Retinal pigment epithelial cell (primary cell): ENCODE results near the gene DUSP10.

Experiments used
- DNase-seq: peaks from one replicate; pipeline ENCODE4 v3.0.0-alpha.2; 2010; ENCODE audit warnings: low read depth
- H3K4me3 ChIP-seq: 2 replicates; pipeline ENCODE4 v1.5.1; 2011; ENCODE audit warnings: mild to moderate bottlenecking, low read length, control low read depth, moderate library complexity
- TF ChIP-seq, protein P1 (sequence below): conservative IDR thresholded peaks from 2 replicates; pipeline ENCODE4 v1.5.1; 2011; ENCODE audit warnings: low read depth, low read length, control low read depth, inconsistent platforms

The DUSP10 gene

GRCh38 chr1:221766210-221766609 is 24.3 kb upstream of the DUSP10 start:
- no peak for DNase-seq
- TF ChIP-seq, protein P1, sequence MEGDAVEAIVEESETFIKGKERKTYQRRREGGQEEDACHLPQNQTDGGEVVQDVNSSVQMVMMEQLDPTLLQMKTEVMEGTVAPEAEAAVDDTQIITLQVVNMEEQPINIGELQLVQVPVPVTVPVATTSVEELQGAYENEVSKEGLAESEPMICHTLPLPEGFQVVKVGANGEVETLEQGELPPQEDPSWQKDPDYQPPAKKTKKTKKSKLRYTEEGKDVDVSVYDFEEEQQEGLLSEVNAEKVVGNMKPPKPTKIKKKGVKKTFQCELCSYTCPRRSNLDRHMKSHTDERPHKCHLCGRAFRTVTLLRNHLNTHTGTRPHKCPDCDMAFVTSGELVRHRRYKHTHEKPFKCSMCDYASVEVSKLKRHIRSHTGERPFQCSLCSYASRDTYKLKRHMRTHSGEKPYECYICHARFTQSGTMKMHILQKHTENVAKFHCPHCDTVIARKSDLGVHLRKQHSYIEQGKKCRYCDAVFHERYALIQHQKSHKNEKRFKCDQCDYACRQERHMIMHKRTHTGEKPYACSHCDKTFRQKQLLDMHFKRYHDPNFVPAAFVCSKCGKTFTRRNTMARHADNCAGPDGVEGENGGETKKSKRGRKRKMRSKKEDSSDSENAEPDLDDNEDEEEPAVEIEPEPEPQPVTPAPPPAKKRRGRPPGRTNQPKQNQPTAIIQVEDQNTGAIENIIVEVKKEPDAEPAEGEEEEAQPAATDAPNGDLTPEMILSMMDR, result no peak
- H3K4me3 ChIP-seq, result no peak overlapping the region

- H3K4me3 ChIP-seq, result no peak overlapping the region
- TF ChIP-seq, protein P1, result no peak
- DNase-seq, result no peak
Measured at GRCh38 chr1:221765527-221765926, 23.6 kb upstream of the DUSP10 start.

- no peak overlapping the region for H3K4me3 ChIP-seq
- TF ChIP-seq, protein P1, result no peak
- no peak for DNase-seq
Measured at GRCh38 chr1:221762121-221762520, 20.2 kb upstream of the DUSP10 start.

DNA sequence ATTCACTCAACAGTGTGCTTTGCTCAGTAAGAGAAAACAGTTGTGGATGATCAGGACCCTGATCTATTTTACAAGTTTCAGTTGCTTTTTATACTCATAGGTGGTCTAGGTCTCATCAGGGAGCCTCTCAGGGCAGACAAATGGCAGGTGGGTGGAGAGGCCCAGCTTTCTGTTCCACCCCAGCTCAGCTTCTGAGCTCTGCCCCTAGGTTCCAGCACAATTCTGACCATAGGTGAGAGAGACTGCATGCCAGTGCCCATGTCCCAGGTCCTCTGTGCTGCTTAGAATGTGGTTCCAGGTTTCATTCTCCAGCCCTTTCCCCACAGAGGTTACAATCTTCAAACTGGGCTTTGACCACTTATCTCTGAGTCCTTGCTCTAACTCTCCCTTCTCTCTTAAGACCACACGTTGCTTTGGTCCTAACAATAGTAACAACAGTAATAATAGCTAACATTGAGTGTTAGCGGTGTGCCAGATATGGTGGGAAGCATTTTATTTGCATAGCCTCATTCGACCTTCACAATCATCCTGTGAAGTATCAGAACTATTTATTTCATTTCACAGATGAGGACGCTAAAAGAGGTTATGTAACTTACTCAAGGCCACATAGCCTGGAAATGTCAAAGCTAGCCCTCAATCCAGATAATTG is 19.6 kb upstream of the DUSP10 start:
- no peak overlapping the region for H3K4me3 ChIP-seq
- no peak for DNase-seq
- TF ChIP-seq, protein P1, result no peak

DNA sequence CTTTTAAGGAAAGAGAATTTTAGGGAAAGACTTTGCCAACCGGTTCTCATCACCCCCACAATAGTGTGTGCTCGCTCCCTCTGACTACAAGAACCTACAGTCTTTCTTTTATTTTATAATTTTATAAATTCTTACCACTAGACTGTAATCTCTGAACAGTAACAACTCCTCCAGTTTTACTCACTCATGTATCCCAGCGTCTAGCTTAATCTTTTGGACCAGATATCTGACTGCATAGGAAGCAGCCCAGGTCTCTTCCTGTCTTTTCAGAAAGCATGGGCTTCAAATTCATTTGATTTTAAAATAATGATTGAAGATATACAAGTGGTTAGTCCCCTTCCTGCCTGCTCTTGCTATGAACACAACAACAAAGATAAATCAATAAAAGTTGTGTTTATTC is 19.0 kb upstream of the DUSP10 start:
- H3K4me3 ChIP-seq, result no peak overlapping the region
- no peak for DNase-seq
- TF ChIP-seq, protein P1, result no peak

- TF ChIP-seq, protein P1, result no peak
- no peak for DNase-seq
- H3K4me3 ChIP-seq, result no peak overlapping the region
Measured at GRCh38 chr1:221759436-221759835, 17.5 kb upstream of the DUSP10 start.

- TF ChIP-seq, protein P1, result no peak
- DNase-seq, result no peak
Measured at GRCh38 chr1:221758455-221758854, 16.6 kb upstream of the DUSP10 start.

More at GRCh38 chr1:221758455-221758854, 16.6 kb upstream of the DUSP10 start:
- no peak overlapping the region for H3K4me3 ChIP-seq
